ENCODE data around the gene LSMEM2. TPM values are rescaled to one million over a fixed set of nuclear protein-coding genes. Genes with fewer than 3 reads are reported as not detected.

Gene LSMEM2
- total and polyA plus RNA-seq, 9 of the 15 experiments (the other 6 are each of a cell fraction or from before 2014, with no cell fraction given), result not detected

GRCh38 chr3:50260027-50260941 is 18.6 kb upstream of the LSMEM2 start (continued):
- no peak for TF ChIP-seq CEBPG (CRISPR knock-in tag; IDR thresholded peaks at IDR 0.05)
- TF ChIP-seq CEBPG (tag; conservative IDR thresholded peaks at IDR 0.05 in 1 of 2, IDR thresholded peaks at IDR 0.05 in 1 of 2), result no peak
- TF ChIP-seq ZNF253 (CRISPR knock-in tag; conservative IDR thresholded peaks at IDR 0.05), result no peak
- TF ChIP-seq THRB (CRISPR knock-in tag; conservative IDR thresholded peaks at IDR 0.05), result no peak
- TF ChIP-seq BCL6 (CRISPR knock-in tag; IDR thresholded peaks at IDR 0.05), result no peak
- TF ChIP-seq ZBED1 (IDR thresholded peaks at IDR 0.05), result no peak
- TF ChIP-seq ZNF318 (IDR thresholded peaks at IDR 0.05; ENCODE audit: borderline replicate concordance in 1 of 2, low read depth in 1 of 2), result no peak
- no peak for TF ChIP-seq TBL1XR1 (IDR thresholded peaks at IDR 0.05; ENCODE audit: low read length in 2 of 2)
- TF ChIP-seq RHOXF2B (CRISPR knock-in tag; conservative IDR thresholded peaks at IDR 0.05), result no peak
- no peak for TF ChIP-seq ZBTB49 (CRISPR knock-in tag; IDR thresholded peaks at IDR 0.05; ENCODE audit: borderline replicate concordance)
- no peak for TF ChIP-seq ZNF23 (CRISPR knock-in tag; IDR thresholded peaks at IDR 0.05)
- TF ChIP-seq SP2 (IDR thresholded peaks at IDR 0.05; ENCODE audit: extremely low read depth, low read depth, low read length, poor library complexity, severe bottlenecking), result no peak
